Measurements from ENCODE around the gene FBXL14.

GRCh38 chr12:1610072-1610643, 15.8 kb upstream of the FBXL14 start:
- TF ChIP-seq, protein P1, sequence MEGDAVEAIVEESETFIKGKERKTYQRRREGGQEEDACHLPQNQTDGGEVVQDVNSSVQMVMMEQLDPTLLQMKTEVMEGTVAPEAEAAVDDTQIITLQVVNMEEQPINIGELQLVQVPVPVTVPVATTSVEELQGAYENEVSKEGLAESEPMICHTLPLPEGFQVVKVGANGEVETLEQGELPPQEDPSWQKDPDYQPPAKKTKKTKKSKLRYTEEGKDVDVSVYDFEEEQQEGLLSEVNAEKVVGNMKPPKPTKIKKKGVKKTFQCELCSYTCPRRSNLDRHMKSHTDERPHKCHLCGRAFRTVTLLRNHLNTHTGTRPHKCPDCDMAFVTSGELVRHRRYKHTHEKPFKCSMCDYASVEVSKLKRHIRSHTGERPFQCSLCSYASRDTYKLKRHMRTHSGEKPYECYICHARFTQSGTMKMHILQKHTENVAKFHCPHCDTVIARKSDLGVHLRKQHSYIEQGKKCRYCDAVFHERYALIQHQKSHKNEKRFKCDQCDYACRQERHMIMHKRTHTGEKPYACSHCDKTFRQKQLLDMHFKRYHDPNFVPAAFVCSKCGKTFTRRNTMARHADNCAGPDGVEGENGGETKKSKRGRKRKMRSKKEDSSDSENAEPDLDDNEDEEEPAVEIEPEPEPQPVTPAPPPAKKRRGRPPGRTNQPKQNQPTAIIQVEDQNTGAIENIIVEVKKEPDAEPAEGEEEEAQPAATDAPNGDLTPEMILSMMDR (IDR thresholded peaks at IDR 0.05; ENCODE audit: poor library complexity, severe bottlenecking): no peak
- TF ChIP-seq POLR2AphosphoS5 (IDR thresholded peaks at IDR 0.05) (no peak), TAF1 (IDR thresholded peaks at IDR 0.05; ENCODE audit: low read depth) (no peak), MXI1 (conservative IDR thresholded peaks at IDR 0.05; ENCODE audit: poor library complexity, severe bottlenecking) (no peak), EZH2 (IDR thresholded peaks at IDR 0.05; ENCODE audit: borderline replicate concordance, insufficient read depth, low read length, poor library complexity, severe bottlenecking) (no peak)
